Endodermal cell (in vitro differentiated cells): Measurements from ENCODE around the gene TEKT3. TPM values are rescaled to one million over a fixed set of nuclear protein-coding genes. Genes with fewer than 3 reads are reported as not detected.

Experiments
- DNase-seq: peaks from one replicate; pipeline ENCODE4 v3.0.0-alpha.2; 2017
- H3K27ac ChIP-seq: 2 replicates; pipeline ENCODE4 v1.5.1; 2013; ENCODE audit warnings: mild to moderate bottlenecking, low read depth, low read length, moderate library complexity
- H3K27me3 ChIP-seq: 2 replicates; pipeline ENCODE4 v1.6.1; 2013; ENCODE audit warnings: mild to moderate bottlenecking, low read length, moderate library complexity; ENCODE audit not compliant: insufficient read depth, control insufficient read depth, poor library complexity, severe bottlenecking
- H3K36me3 ChIP-seq: 2 replicates; pipeline ENCODE4 v1.7.0; 2013; ENCODE audit warnings: mild to moderate bottlenecking, low read length, moderate library complexity; ENCODE audit not compliant: control insufficient read depth, insufficient read depth
- H3K4me1 ChIP-seq: one replicate; pipeline ENCODE4 v1.7.0; 2013; ENCODE audit warnings: low read length; ENCODE audit not compliant: control insufficient read depth, insufficient read depth
- H3K4me3 ChIP-seq: 2 replicates; pipeline ENCODE4 v1.5.1; 2013; ENCODE audit warnings: mild to moderate bottlenecking, low read length, moderate library complexity
- H3K9ac ChIP-seq: 2 replicates; pipeline ENCODE4 v1.6.1; 2013; ENCODE audit warnings: mild to moderate bottlenecking, low read length, moderate library complexity; ENCODE audit not compliant: poor library complexity, severe bottlenecking; ENCODE audit errors: extremely low read depth
- H3K9me3 ChIP-seq: 2 replicates; pipeline ENCODE4 v1.6.1; 2013; ENCODE audit warnings: mild to moderate bottlenecking, low read length, moderate library complexity; ENCODE audit not compliant: control insufficient read depth
- H3K27ac Mint-ChIP-seq: 2 replicates; pipeline ENCODE4 v1.8.0; 2020; ENCODE audit warnings: mixed read lengths
- H3K27me3 Mint-ChIP-seq: 2 replicates; pipeline ENCODE4 v1.8.0; 2021; ENCODE audit warnings: mild to moderate bottlenecking, mixed read lengths; ENCODE audit not compliant: insufficient read depth
- H3K36me3 Mint-ChIP-seq: 2 replicates; pipeline ENCODE4 v1.8.0; 2020; ENCODE audit warnings: low read depth, mixed read lengths
- H3K4me1 Mint-ChIP-seq: 2 replicates; pipeline ENCODE4 v1.8.0; 2020; ENCODE audit warnings: mixed read lengths
- H3K4me3 Mint-ChIP-seq: 2 replicates; pipeline ENCODE4 v1.8.0; 2020; ENCODE audit warnings: mild to moderate bottlenecking, moderate library complexity, mixed read lengths
- H3K9me3 Mint-ChIP-seq: 2 replicates; pipeline ENCODE4 v1.8.0; 2020; ENCODE audit warnings: mild to moderate bottlenecking, mixed read lengths
- WGBS, 2 experiments: methylation state at CpG; one replicate each; pipeline versions ENCODE4 v1.1.5 to v1.1.7; 2013; ENCODE audit warnings: missing lambda C conversion rate in 2 of 2, mixed read lengths in 1 of 2; ENCODE audit not compliant: insufficient coverage in 1 of 2, insufficient read length in 1 of 2; 5-methylcytosine and 5-hydroxymethylcytosine counted together
- total RNA-seq, 2 donors: library from RNA; stranded (reverse); fragmentation: NEBNext Ultra II Directional in 1 of 2; extraction: Animal tissue kit (Norgen Biotek cat#: 25700) in 1 of 2; gene quantifications; 2 replicates in 1 of 2; 3 replicates in 1 of 2; pipeline ENCODE4 v1.2.1, GENCODE V29; 2021
- TF ChIP-seq, protein P1 (sequence below): fragments of 200-600 bp; sonication (generic); conservative IDR thresholded peaks from 2 replicates; pipeline ENCODE4 v1.5.0; 2021; ENCODE audit warnings: antibody characterized with exemption, mild to moderate bottlenecking

Gene TEKT3
- total RNA-seq, 2 donors from 2014 or later, result 1.1 to 1.6 TPM

DNA sequence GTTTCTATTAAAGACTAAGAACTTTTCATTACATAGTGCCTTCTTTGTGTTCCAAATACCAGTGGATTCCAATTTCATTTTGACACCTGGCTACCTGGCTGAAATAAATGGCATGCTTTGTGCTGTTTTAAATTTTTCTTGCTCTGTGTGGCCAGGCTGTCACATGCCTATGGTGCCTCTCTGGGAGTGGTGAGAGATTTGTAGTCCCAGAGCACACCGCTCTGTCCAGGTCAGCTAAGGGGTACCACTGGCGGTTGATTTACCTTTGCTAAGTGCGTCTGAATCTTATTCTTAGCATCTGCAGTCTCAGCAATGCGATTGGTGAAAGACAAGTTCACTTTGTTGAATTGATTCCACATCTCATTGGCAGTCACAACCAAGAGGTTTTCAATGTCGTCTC is 29.4 kb downstream of the TEKT3 start:
- no peak overlapping the region for H3K27ac ChIP-seq
- no peaks in the 10 kb centered on the region for H3K27me3 ChIP-seq
- H3K9me3 Mint-ChIP-seq, result no peaks in the 10 kb centered on the region
- H3K27ac Mint-ChIP-seq, result no peak overlapping the region
- no peaks in the 10 kb centered on the region for H3K36me3 Mint-ChIP-seq
- H3K4me3 Mint-ChIP-seq, result no peak overlapping the region
- no peaks in the 10 kb centered on the region for H3K4me1 Mint-ChIP-seq
- H3K4me3 ChIP-seq, result no peak overlapping the region
- 92 to 95% methylated on average over 5 of the region's 5 CpGs for WGBS, 2 experiments
- no peaks in the 10 kb centered on the region for H3K36me3 ChIP-seq
- H3K9me3 ChIP-seq, result no peaks in the 10 kb centered on the region
- no peaks in the 10 kb centered on the region for H3K27me3 Mint-ChIP-seq
- TF ChIP-seq, protein P1, sequence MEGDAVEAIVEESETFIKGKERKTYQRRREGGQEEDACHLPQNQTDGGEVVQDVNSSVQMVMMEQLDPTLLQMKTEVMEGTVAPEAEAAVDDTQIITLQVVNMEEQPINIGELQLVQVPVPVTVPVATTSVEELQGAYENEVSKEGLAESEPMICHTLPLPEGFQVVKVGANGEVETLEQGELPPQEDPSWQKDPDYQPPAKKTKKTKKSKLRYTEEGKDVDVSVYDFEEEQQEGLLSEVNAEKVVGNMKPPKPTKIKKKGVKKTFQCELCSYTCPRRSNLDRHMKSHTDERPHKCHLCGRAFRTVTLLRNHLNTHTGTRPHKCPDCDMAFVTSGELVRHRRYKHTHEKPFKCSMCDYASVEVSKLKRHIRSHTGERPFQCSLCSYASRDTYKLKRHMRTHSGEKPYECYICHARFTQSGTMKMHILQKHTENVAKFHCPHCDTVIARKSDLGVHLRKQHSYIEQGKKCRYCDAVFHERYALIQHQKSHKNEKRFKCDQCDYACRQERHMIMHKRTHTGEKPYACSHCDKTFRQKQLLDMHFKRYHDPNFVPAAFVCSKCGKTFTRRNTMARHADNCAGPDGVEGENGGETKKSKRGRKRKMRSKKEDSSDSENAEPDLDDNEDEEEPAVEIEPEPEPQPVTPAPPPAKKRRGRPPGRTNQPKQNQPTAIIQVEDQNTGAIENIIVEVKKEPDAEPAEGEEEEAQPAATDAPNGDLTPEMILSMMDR, result no peak
- DNase-seq, result no peak
- no peaks in the 10 kb centered on the region for H3K4me1 ChIP-seq
- H3K9ac ChIP-seq, result no peak overlapping the region

DNA sequence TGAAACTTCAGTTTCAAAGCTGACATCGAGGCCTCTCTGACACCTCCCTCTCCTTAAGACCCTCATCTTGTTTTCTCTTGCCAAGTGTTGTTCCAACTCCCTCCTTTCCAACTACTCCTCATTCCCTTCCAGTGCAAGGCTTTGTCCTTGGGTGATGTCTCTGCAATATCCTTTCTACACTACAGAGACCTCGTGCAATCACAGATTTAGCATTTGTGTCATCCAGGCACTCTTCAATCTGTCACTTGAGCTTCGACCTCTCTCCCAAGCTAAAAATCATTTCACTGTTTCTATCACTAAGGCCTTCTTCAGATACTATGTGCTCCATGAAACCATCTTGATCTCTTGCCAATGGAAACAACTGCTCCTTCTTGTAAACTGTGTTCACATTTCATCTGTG is 31.6 kb downstream of the TEKT3 start:
- H3K9me3 ChIP-seq, result no peaks in the 10 kb centered on the region
- H3K4me3 Mint-ChIP-seq, result no peak overlapping the region
- WGBS, 2 experiments, result 92 to 93% methylated on average over 3 of the region's 3 CpGs
- H3K4me1 Mint-ChIP-seq, result no peaks in the 10 kb centered on the region
- no peaks in the 10 kb centered on the region for H3K27me3 ChIP-seq
- no peaks in the 10 kb centered on the region for H3K36me3 Mint-ChIP-seq
- TF ChIP-seq, protein P1, result no peak
- no peaks in the 10 kb centered on the region for H3K36me3 ChIP-seq
- H3K27me3 Mint-ChIP-seq, result no peaks in the 10 kb centered on the region
- no peak overlapping the region for H3K27ac ChIP-seq
- H3K4me3 ChIP-seq, result no peak overlapping the region
- no peak overlapping the region for H3K27ac Mint-ChIP-seq
- no peaks in the 10 kb centered on the region for H3K9me3 Mint-ChIP-seq
- H3K9ac ChIP-seq, result no peak overlapping the region
- no peak for DNase-seq
- no peaks in the 10 kb centered on the region for H3K4me1 ChIP-seq

DNA sequence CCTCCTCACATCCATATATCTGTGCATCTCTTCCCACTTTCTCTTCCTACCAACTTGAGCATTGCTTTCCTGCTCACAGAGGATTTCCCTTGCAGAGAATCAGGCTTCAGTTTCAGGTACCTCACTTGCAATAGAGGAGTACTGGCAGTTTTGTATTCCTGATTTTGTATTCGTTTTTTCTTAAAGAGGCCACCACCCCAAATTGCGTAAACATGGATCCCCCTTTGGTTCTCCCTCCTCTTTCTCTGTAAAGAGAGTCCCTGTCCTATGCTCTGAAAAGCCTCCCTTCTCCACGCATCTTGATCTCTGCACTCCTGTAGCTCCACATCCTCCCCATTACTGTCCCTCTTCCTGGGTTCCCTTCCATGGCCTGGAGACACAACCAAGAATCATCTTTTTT is 32.2 kb downstream of the TEKT3 start:
- TF ChIP-seq, protein P1, result no peak
- Histone ChIP-seq H3K27me3 (no peaks in the 10 kb centered on the region), H3K9me3 (no peaks in the 10 kb centered on the region), H3K4me3 (no peak overlapping the region), H3K9ac (no peak overlapping the region), H3K4me1 (no peaks in the 10 kb centered on the region), H3K36me3 (no peaks in the 10 kb centered on the region), H3K27ac (no peak overlapping the region)
- no peaks in the 10 kb centered on the region for H3K27me3 Mint-ChIP-seq
- no peaks in the 10 kb centered on the region for H3K4me1 Mint-ChIP-seq
- no peak overlapping the region for H3K27ac Mint-ChIP-seq
- H3K9me3 Mint-ChIP-seq, result no peaks in the 10 kb centered on the region
- 91 to 93% methylated on average over 3 of the region's 3 CpGs for WGBS, 2 experiments
- no peak overlapping the region for H3K4me3 Mint-ChIP-seq
- no peaks in the 10 kb centered on the region for H3K36me3 Mint-ChIP-seq
- DNase-seq, result no peak
